IMR-90 (cell line): Measurements from ENCODE around the gene TEX13B. TPM values are rescaled to one million over a fixed set of nuclear protein-coding genes. Genes with fewer than 3 reads are reported as not detected.

Source experiments
- ATAC-seq: fragments of 200-7000 bp; cut with Tn5 transposase; 2 replicates; pipeline ENCODE4 v1.9.1; 2020; ENCODE audit warnings: low read depth, mild to moderate bottlenecking, moderate library complexity
- BruUV-seq: library from RNA; stranded (reverse); fragments of 400-500 nt; replicated peaks from 2 replicates; lab custom pipeline; 2021; lab: Mats Ljungman, UMichigan
- CTCF ChIA-PET: fragments of 300-600 bp; formaldehyde crosslinking; extraction: SDS; loops from one replicate; lab custom pipeline; 2021; ENCODE audit warnings: antibody characterized with exemption; lab: Yijun Ruan, JAX
- POLR2A ChIA-PET: fragments of 300-600 bp; sonication (Branson Sonifier 250); formaldehyde crosslinking; loops from one replicate; lab custom pipeline; 2022; ENCODE audit warnings: antibody characterized with exemption; ENCODE audit not compliant: unreplicated experiment; lab: Charles Lee
- DNase-seq: peaks from one replicate; pipeline ENCODE4 v3.0.0; 2013
- H2AFZ ChIP-seq: replicated peaks from 2 replicates; pipeline ENCODE3; 2013; ENCODE audit warnings: low read length, mild to moderate bottlenecking; ENCODE audit not compliant: poor library complexity
- H2AK5ac ChIP-seq: 2 replicates; pipeline ENCODE4 v1.6.1; 2013; ENCODE audit warnings: low read depth, low read length, inconsistent platforms
- H2AK9ac ChIP-seq: replicated peaks from 2 replicates; pipeline ENCODE3; 2013; ENCODE audit warnings: mild to moderate bottlenecking, low read depth, low read length, moderate library complexity; ENCODE audit not compliant: poor library complexity
- H2BK120ac ChIP-seq: 2 replicates; pipeline ENCODE4 v1.6.1; 2013; ENCODE audit warnings: low read depth, low read length, inconsistent platforms
- H2BK15ac ChIP-seq: 3 replicates; pipeline ENCODE4 v1.6.1; 2013; ENCODE audit warnings: low read depth, low read length, inconsistent platforms
- H2BK20ac ChIP-seq: 2 replicates; pipeline ENCODE4 v1.6.1; 2013; ENCODE audit warnings: low read depth, mild to moderate bottlenecking, inconsistent platforms, low read length, moderate library complexity
- H2BK5ac ChIP-seq: 2 replicates; pipeline ENCODE4 v1.6.1; 2013; ENCODE audit warnings: mild to moderate bottlenecking, low read depth, low read length, inconsistent platforms; ENCODE audit not compliant: poor library complexity, severe bottlenecking
- H3K14ac ChIP-seq: replicated peaks from 2 replicates; pipeline ENCODE4 v1.6.1; 2013; ENCODE audit warnings: low read depth, low read length, inconsistent platforms
- H3K18ac ChIP-seq: 2 replicates; pipeline ENCODE4 v1.6.1; 2013; ENCODE audit warnings: low read depth, low read length, control low read depth
- H3K23ac ChIP-seq: 2 replicates; pipeline ENCODE4 v1.6.1; 2013; ENCODE audit warnings: low read depth, low read length, inconsistent platforms
- H3K27ac ChIP-seq: 2 replicates; pipeline ENCODE4 v1.5.1; 2013; ENCODE audit warnings: mild to moderate bottlenecking, control low read depth, low read length; ENCODE audit not compliant: insufficient read depth
- H3K27me3 ChIP-seq: 2 replicates; pipeline ENCODE4 v1.6.1; 2013; ENCODE audit warnings: low read length; ENCODE audit not compliant: control insufficient read depth, insufficient read depth
- H3K36me3 ChIP-seq: 2 replicates; pipeline ENCODE4 v1.6.1; 2013; ENCODE audit warnings: low read length, mixed read lengths; ENCODE audit not compliant: control insufficient read depth, insufficient read depth
- H3K4ac ChIP-seq: 2 replicates; pipeline ENCODE4 v1.6.1; 2013; ENCODE audit warnings: low read depth, low read length, inconsistent platforms
- H3K4me1 ChIP-seq: 2 replicates; pipeline ENCODE4 v1.6.1; 2013; ENCODE audit warnings: low read length, mixed read lengths; ENCODE audit not compliant: control insufficient read depth, insufficient read depth
- H3K4me2 ChIP-seq: 2 replicates; pipeline ENCODE4 v1.6.1; 2013; ENCODE audit warnings: low read depth, mild to moderate bottlenecking, control low read depth, low read length, moderate library complexity
- H3K4me3 ChIP-seq: 2 replicates; pipeline ENCODE4 v1.5.1; 2013; ENCODE audit warnings: low read depth, mild to moderate bottlenecking, control low read depth, low read length, moderate library complexity; ENCODE audit not compliant: insufficient read depth
- H3K56ac ChIP-seq: 2 replicates; pipeline ENCODE4 v1.6.1; 2013; ENCODE audit warnings: low read length, inconsistent platforms; ENCODE audit not compliant: insufficient read depth; ENCODE audit errors: extremely low read depth
- H3K79me1 ChIP-seq, 2 experiments: 2 replicates each; pipeline ENCODE4 v1.6.1; 2013; ENCODE audit warnings: low read length in 2 of 2, inconsistent platforms in 1 of 2, low read depth in 1 of 2
- H3K9ac ChIP-seq: 2 replicates; pipeline ENCODE4 v1.6.1; 2013; ENCODE audit warnings: low read depth, low read length, control low read depth
- H3K9me1 ChIP-seq: 2 replicates; pipeline ENCODE4 v1.6.1; 2013; ENCODE audit warnings: low read length, inconsistent platforms; ENCODE audit not compliant: insufficient read depth
- H3K9me3 ChIP-seq: 2 replicates; pipeline ENCODE4 v1.6.1; 2013; ENCODE audit warnings: low read length; ENCODE audit not compliant: control insufficient read depth, insufficient read depth
- H4K20me1 ChIP-seq: 2 replicates; pipeline ENCODE4 v1.6.1; 2013; ENCODE audit warnings: low read length, inconsistent platforms; ENCODE audit not compliant: insufficient read depth
- H4K5ac ChIP-seq: 2 replicates; pipeline ENCODE4 v1.6.1; 2013; ENCODE audit warnings: mild to moderate bottlenecking, low read depth, low read length, control low read depth
- H4K8ac ChIP-seq, 2 experiments: 2 replicates each; pipeline ENCODE4 v1.6.1; 2013; ENCODE audit warnings: low read depth in 2 of 2, low read length in 2 of 2, control low read depth in 1 of 2, inconsistent platforms in 1 of 2
- H4K91ac ChIP-seq: 2 replicates; pipeline ENCODE4 v1.6.1; 2013; ENCODE audit warnings: low read depth, low read length, inconsistent platforms; ENCODE audit not compliant: insufficient read depth
- MAFK ChIP-seq: IDR thresholded peaks from 2 replicates; pipeline ENCODE4 v1.6.1; 2012; ENCODE audit warnings: low read depth, low read length, improper control_type of control experiment
- SMC3 ChIP-seq: fragments of 150-350 bp; IDR thresholded peaks from 2 replicates; pipeline ENCODE4 v1.6.1; 2016; ENCODE audit warnings: low read depth, mild to moderate bottlenecking, antibody characterized with exemption, low read length, moderate library complexity
- WGBS, 2 experiments: methylation state at CpG; one replicate each; pipeline versions ENCODE4 v1.1.5 to v1.1.7; 2013; ENCODE audit warnings: missing lambda C conversion rate in 2 of 2; ENCODE audit not compliant: insufficient read length in 1 of 2; ENCODE audit errors: extremely low coverage in 2 of 2; 5-methylcytosine and 5-hydroxymethylcytosine counted together
- dilution Hi-C: fragments of 300-500 bp; cut with HindIII; formaldehyde crosslinking; loops from one replicate; pipeline ENCODE4 v1.14.3; 2018; ENCODE audit warnings: low sequenced_read_pairs; ENCODE audit not compliant: unreplicated experiment
- in situ Hi-C: fragments of 300-500 bp; cut with MboI; formaldehyde crosslinking; loops from 3 replicates; pipeline ENCODE4 v1.14.3; 2019; ENCODE audit warnings: low sequenced_read_pairs, inconsistent platforms, mixed read lengths
- intact Hi-C: fragments of 100-400 bp; cut with micrococcal nuclease; formaldehyde crosslinking; loops from 2 replicates; pipeline ENCODE4 v1.10.0; 2022
- polyA plus RNA-seq, 3 experiments: library from polyadenylated mRNA; depleted of rRNA; stranded (reverse); fragments of >200 nt; gene quantifications; 2 replicates each; pipeline ENCODE4 v1.2.3, GENCODE V29; 2012; ENCODE audit warnings: low replicate concordance in 1 of 3
- total RNA-seq: library from RNA; depleted of rRNA; stranded (reverse); fragments of >200 nt; gene quantifications from 2 replicates; pipeline ENCODE4 v1.2.3, GENCODE V29; 2012

Gene TEX13B
- total and polyA plus RNA-seq, 2 of the 4 experiments (the other 2 are of a cell fraction), result not detected

GRCh38 chrX:107985033-107985432 lies 2.9 kb upstream of the TEX13B start:
- WGBS, 2 experiments, result no CpG with 5 or more reads among the region's 2 CpGs
- intact Hi-C loops, result no loop called here

More at GRCh38 chrX:107985033-107985432, 2.9 kb upstream of the TEX13B start:
- POLR2A ChIA-PET, result no interaction called here
- Histone ChIP-seq H2BK5ac (no peak overlapping the region), H2AK5ac (no peak overlapping the region), H3K4ac (no peak overlapping the region), H2AK9ac (no peak overlapping the region), H2BK120ac (no peak overlapping the region), H3K27me3 (peaks cover 2% of the 10 kb centered on the region; the same call in 1 of the 2 replicates), H3K23ac (no peak overlapping the region), H3K4me1 (no peaks in the 10 kb centered on the region), H3K4me3 (no peak overlapping the region), H2BK15ac (no peak overlapping the region), H4K8ac (no peak overlapping the region), H3K14ac (no peak overlapping the region), H4K5ac (no peak overlapping the region), H4K20me1 (no peaks in the 10 kb centered on the region), H2AFZ (no peak overlapping the region), H3K27ac (no peak overlapping the region), H3K79me1 (no peaks in the 10 kb centered on the region), H3K18ac (no peak overlapping the region), H3K9ac (no peak overlapping the region), H3K9me1 (no peaks in the 10 kb centered on the region), H3K36me3 (no peaks in the 10 kb centered on the region), H2BK20ac (no peak overlapping the region), H3K9me3 (no peaks in the 10 kb centered on the region), H3K4me2 (no peak overlapping the region), H3K56ac (no peak overlapping the region), H4K91ac (no peak overlapping the region)
- DNase-seq, result no peak
- CTCF ChIA-PET, result no interaction called here
- no peak for ATAC-seq
- no TSS peak for BruUV-seq
- in situ Hi-C loops (no loop called here), dilution Hi-C loops (no loop called here)
- TF ChIP-seq MAFK, result peak; percentile 92
- no peak for TF ChIP-seq SMC3
